Activated CD8-positive, alpha-beta memory T cell treated with anti-CD3 and anti-CD28 coated beads for 48 hours (primary cell): ENCODE data around the gene SLC13A3.

Experiments used
- DNase-seq, 3 experiments: peaks; one replicate each; pipeline ENCODE4 v3.0.0-alpha.2; 2020; ENCODE audit warnings: low read depth in 2 of 3, low spot score in 2 of 3

SLC13A3 gene

DNA sequence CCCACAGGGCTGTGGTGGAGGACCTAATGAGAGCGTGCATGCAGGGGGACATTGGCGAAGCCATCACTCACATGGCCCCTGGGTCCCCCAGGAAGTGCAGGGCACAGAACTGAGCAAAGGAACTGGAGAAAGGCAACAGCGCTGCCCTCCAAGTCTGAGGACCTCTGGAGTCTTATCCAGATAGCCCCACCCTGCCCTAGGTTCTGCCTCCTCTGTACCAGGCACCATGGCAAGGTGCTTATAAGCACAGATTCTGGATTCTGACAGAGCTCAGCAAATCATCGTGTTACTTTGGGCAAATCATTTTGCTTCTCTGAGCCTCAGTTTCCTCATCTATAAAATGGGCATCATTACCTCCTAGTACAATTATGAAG, 44.5 kb downstream of the SLC13A3 start:
- DNase-seq: no peak

GRCh38 chr20:46605978-46606816, 45.1 kb downstream of the SLC13A3 start:
- DNase-seq: no peak

DNA sequence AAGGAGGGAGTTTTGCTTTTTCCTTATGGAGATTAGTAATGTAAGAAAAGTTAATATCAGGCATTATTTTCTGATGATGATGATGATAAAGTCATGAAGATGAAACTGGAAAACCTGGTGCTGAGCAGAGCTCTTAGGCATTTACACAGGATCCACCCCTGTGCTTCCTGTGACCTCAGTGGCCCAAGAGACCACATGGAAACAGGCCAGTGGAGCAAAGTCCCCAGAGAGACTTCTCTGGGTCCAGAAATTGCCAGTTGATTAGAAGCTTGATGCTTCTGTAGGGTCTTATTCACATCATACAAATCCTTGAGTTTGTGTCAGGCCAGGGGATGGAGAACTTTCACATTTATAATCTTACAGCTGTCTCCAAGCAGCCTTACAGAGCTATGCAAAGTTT, 46.1 kb downstream of the SLC13A3 start:
- no peak for DNase-seq

DNA sequence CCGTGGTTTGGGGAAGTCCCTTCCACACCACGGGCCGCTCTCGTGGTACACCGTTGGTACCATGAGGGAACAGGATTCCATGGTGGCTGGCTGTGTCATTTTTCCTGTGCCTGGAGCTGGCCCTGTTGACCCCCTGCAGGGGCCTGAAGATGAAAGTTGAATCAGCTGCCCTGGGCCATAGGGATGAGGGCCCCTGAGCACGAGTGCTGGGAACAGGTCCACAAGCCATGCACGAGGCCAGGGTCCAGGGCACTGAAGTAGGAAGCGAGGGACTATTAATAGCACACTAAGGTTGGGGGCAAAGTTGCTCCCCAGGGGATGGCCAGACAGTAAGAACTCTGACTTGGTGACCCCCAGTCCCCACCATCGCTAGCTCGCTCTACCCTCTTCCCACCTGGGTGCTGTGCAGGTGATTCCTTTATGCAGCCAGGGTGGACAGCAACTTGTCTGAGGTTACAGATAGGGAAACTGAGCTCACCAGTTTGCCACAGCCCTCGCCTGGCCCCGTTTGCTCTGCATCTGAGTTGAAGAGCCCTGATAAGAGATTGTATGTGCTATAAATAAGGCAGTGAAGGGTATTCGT, 46.6 kb downstream of the SLC13A3 start:
- no peak for DNase-seq

GRCh38 chr20:46602429-46602828, 48.8 kb downstream of the SLC13A3 start:
- no peak for DNase-seq

GRCh38 chr20:46601603-46602122, 49.6 kb downstream of the SLC13A3 start:
- DNase-seq: no peak

GRCh38 chr20:46600286-46600752, 50.9 kb downstream of the SLC13A3 start:
- DNase-seq: no peak

- DNase-seq: no peak
Measured at GRCh38 chr20:46599227-46599987, 51.9 kb downstream of the SLC13A3 start.

DNA sequence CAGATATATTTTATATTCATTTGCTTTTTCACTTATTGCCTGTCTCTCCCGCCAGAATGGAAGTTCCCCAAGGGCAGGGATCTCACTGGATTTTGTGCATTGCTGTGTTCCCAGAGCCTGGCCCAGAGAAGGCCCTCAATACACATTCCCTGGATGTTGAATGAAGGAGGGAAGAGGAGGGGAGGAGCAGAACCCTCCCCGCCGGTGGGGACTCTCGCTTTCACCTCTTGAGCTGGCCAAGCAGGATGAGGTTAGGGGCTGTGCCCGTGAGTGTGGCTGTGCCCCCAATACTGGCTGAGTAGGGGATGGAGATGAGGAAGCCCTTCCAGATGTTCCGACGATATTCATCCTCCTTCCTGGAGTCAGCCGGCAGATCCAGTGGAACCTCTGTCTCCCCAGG, 55.3 kb downstream of the SLC13A3 start:
- no peak for DNase-seq

- DNase-seq: no peak
Measured at GRCh38 chr20:46594725-46595124, 56.5 kb downstream of the SLC13A3 start.

GRCh38 chr20:46592580-46593362, 58.5 kb downstream of the SLC13A3 start:
- no peak for DNase-seq

GRCh38 chr20:46590443-46590842, 60.8 kb downstream of the SLC13A3 start:
- no peak for DNase-seq

DNA sequence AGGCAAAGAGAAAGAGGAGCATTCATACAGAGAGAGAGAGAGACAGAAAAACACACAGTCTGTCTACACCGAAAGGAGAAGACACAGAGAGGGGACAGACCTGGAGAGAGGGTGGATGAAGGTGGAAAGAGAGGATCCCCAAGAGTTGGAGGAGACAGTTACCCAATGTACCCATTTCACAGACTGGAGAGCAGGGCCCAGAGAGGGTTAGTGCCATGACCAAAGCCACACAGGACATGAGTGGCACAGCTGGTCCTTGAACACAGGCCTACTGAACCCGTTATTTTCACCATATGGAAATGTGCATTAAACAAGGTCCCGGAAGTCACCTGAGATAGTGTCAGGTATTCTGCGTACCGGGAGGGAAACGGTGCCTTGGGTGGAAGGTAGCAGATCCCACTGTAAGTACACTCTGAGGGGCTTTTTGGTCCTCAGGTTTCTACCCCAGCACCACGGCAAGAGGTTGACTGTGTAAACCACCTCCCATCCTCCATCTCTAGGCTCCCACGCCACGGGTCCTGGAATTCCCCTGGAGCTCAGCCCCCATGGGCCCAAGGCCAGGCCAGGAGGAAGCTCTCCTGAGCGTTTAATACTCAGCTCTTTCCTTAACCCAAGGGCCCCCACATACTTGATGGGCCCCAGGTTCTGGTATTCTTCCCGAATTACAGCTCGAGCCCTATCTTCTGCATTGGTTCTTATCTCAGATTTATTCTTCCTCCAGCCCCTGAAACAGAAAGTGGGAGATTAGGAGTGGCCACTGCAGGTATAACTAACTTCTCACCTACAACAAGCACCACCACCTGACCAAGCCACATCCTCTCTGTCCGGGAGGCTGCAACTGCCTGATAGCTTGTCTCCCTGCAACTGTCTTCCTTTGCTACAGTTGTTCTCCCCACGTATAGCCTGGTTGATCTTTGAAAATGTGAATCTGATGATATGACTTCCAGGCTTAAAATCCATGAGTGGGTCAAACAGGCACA, 62.4 kb downstream of the SLC13A3 start:
- DNase-seq: no peak

DNA sequence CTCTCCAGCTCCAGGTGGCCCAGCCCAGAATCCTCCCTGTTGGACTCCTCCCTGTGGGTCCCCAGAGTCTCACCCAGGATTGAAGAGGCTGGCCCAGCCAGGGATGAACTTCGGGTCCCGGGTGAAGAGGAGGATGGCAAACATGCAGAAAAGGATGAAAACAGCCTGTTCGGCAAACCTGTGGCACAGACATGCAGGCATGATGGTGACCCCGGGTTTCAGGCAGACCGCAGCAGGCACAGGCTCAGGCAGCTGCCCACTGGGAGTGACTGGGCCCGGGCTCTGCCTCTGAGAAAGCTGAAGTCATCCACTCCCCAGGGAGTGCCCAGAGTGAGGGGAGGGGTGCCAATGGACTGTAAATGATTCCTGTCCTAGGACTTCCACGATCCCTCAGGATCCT, 63.3 kb downstream of the SLC13A3 start:
- DNase-seq: no peak

GRCh38 chr20:46586724-46587123, 64.5 kb downstream of the SLC13A3 start:
- DNase-seq: no peak

DNA sequence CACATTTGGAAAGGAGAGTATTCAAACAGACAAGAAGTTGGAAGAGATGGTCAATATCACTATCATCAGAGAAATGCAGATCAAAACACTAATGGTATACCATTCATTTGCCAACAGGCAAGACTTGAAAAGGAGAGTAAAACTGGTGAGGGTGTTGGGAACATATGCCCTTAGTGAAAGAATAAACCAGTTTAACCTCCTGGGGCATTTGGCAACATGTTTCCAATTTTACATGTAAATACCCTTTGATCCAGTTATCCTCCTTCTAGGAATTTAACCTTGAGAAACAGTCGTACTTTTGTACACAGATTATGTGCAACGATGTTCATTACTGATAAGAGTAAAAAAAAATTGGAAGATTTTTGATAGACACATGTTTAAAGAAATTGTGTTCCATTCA, 66.8 kb downstream of the SLC13A3 start:
- DNase-seq: no peak

GRCh38 chr20:46583411-46584214, 67.6 kb downstream of the SLC13A3 start:
- no peak for DNase-seq

DNA sequence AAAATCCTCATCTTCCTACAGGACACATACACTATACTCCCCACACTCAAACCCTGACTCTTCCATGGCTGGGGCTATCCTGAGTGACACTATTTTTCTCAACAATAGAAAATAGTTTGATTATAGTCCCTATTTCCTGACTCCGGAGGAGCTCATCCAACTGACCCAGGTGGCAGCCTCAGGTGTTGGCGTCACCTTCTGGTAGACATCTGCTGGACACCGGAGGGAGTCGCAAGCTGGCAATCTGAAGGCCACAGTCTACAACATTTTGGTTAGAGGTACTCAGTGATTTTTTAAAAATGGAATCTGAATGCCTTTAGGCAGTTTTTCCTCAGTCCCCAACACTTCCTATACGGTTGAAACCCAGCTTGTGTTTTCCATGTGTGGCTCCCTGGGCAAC, 68.6 kb downstream of the SLC13A3 start:
- no peak for DNase-seq

- DNase-seq: no peak
Measured at GRCh38 chr20:46581391-46581790, 69.9 kb downstream of the SLC13A3 start.
